Stimulated activated CD8-positive, alpha-beta memory T cell treated with anti-CD3 and anti-CD28 coated beads, Interleukin-4, amount 100 ng/mL, for 24 hours (primary cell): ENCODE measurements around the gene GABRR1.
"Not testable (repeated sequence)": the region's sequence is repeated elsewhere in the genome, so short reads cannot be mapped to it uniquely, and the experiment has no call there.

Source experiments
- DNase-seq: peaks from one replicate; pipeline ENCODE4 v3.0.0-alpha.2; 2020; ENCODE audit warnings: low read depth

The GABRR1 gene

GRCh38 chr6:89217299-89217910 is at the start of gene GABRR1:
TSS of gene GABRR1 (minus strand) at chr6:89217358. CDS start at chr6:89217322, 36 bp downstream.
- no peak for DNase-seq

GRCh38 chr6:89264296-89264695 is 47.1 kb upstream of the GABRR1 start:
- DNase-seq, result no peak

GRCh38 chr6:89260832-89261231 is 43.7 kb upstream of the GABRR1 start:
- DNase-seq, result no peak

GRCh38 chr6:89260310-89260709 is 43.2 kb upstream of the GABRR1 start:
- DNase-seq, result no peak

- no peak for DNase-seq
Measured at GRCh38 chr6:89258912-89259311, 41.8 kb upstream of the GABRR1 start.

GRCh38 chr6:89257781-89258180 is 40.6 kb upstream of the GABRR1 start:
- DNase-seq, result no peak

GRCh38 chr6:89257346-89257745 is 40.2 kb upstream of the GABRR1 start:
- DNase-seq, result no peak

GRCh38 chr6:89255417-89255816 is 38.3 kb upstream of the GABRR1 start:
- no peak for DNase-seq

GRCh38 chr6:89254569-89254968 is 37.4 kb upstream of the GABRR1 start:
- DNase-seq, result no peak

GRCh38 chr6:89252907-89253306 is 35.7 kb upstream of the GABRR1 start:
- DNase-seq, result no peak

GRCh38 chr6:89251976-89252375 is 34.8 kb upstream of the GABRR1 start:
- DNase-seq, result no peak

GRCh38 chr6:89251170-89251569 is 34.0 kb upstream of the GABRR1 start:
- DNase-seq, result no peak

GRCh38 chr6:89250239-89250638 is 33.1 kb upstream of the GABRR1 start:
- no peak for DNase-seq

GRCh38 chr6:89244241-89244985 is 27.3 kb upstream of the GABRR1 start:
- no peak for DNase-seq

GRCh38 chr6:89243331-89243629 is 26.1 kb upstream of the GABRR1 start:
- DNase-seq, result no peak

- no peak for DNase-seq
Measured at GRCh38 chr6:89242574-89243330, 25.6 kb upstream of the GABRR1 start.

- no peak for DNase-seq
Measured at GRCh38 chr6:89239338-89239737, 22.2 kb upstream of the GABRR1 start.

GRCh38 chr6:89237158-89237557 is 20.0 kb upstream of the GABRR1 start:
- no peak for DNase-seq

GRCh38 chr6:89233605-89234004 is 16.4 kb upstream of the GABRR1 start:
- not testable (repeated sequence) for DNase-seq

- DNase-seq, result no peak
Measured at GRCh38 chr6:89222712-89223039, 5.5 kb upstream of the GABRR1 start.

- DNase-seq, result no peak
Measured at GRCh38 chr6:89221971-89222711, 5.0 kb upstream of the GABRR1 start.

- DNase-seq, result no peak
Measured at GRCh38 chr6:89221129-89221528, 4.0 kb upstream of the GABRR1 start.

GRCh38 chr6:89216411-89216810 is 747 bp downstream of the GABRR1 start:
- no peak for DNase-seq
